ENCODE measurements around the gene HOXC6. TPM values are rescaled to one million over a fixed set of nuclear protein-coding genes. Genes with fewer than 3 reads are reported as not detected.

The HOXC6 gene
- polyA plus RNA-seq, 1 experiment = 0.02 TPM

DNA sequence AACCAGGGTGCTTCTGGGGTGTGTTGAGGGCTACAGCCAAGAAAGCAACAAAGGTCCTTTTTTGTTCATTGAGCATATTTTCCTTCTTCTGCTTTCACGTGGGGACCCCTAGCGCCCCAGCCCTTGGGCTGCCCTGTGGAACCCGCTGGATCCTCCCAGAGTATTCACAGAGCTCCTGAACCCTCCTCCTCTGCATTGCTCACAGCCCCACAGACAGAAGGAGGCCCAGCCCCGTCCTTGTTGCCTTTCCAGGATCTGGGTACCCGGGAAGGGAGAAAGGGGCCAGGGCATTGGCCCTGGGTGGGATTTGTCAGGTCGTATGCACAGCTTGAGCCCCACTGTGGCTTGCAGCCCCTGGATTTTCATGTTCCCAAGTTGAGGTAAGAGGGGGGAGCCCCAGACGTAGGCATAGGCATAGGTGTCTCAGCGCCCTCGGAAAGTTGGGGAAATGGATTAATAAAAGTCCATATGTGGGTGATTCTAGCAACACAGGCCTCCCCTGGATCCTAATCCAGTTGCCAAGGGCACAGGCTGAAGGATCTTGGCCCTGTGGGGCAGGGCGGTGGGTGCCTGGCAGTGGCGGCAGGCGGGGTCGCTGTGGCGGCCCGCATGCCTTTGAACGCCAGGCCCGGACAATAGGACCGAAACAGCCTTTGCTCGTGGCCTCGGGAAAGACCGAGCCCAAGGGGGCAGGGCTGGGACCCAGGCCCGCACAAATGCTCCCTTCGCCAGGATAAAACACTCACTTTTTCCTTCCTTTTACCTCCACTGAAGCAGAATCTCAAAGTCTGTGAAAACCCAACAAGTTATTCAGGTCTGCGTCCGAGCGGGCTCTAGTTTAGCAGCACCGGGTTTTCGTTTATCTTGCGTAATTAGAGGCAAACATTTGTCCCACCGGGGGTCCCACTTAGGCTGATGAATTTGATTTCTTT is 46.3 kb upstream of the HOXC6 start:
- peaks cover 22% of the 10 kb centered on the region for H3K9me3 ChIP-seq (ENCODE audit: control insufficient read depth, insufficient read depth, low read length)
- no peak overlapping the region for H3K4me3 ChIP-seq (ENCODE audit: low read depth, low read length)
- CTCF ChIA-PET = no interaction called here
- no peak for DNase-seq (ENCODE audit: low read depth, low spot score)
- TF ChIP-seq, protein P1, sequence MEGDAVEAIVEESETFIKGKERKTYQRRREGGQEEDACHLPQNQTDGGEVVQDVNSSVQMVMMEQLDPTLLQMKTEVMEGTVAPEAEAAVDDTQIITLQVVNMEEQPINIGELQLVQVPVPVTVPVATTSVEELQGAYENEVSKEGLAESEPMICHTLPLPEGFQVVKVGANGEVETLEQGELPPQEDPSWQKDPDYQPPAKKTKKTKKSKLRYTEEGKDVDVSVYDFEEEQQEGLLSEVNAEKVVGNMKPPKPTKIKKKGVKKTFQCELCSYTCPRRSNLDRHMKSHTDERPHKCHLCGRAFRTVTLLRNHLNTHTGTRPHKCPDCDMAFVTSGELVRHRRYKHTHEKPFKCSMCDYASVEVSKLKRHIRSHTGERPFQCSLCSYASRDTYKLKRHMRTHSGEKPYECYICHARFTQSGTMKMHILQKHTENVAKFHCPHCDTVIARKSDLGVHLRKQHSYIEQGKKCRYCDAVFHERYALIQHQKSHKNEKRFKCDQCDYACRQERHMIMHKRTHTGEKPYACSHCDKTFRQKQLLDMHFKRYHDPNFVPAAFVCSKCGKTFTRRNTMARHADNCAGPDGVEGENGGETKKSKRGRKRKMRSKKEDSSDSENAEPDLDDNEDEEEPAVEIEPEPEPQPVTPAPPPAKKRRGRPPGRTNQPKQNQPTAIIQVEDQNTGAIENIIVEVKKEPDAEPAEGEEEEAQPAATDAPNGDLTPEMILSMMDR (IDR thresholded peaks at IDR 0.05; ENCODE audit: low read depth, low read length) = no peak
- POLR2A ChIA-PET = no interaction called here
- H3K27me3 ChIP-seq (ENCODE audit: control insufficient read depth, insufficient read depth, low read length) = peaks cover 92% of the 10 kb centered on the region
- H3K27ac ChIP-seq (ENCODE audit: low read depth, low read length) = no peak overlapping the region

DNA sequence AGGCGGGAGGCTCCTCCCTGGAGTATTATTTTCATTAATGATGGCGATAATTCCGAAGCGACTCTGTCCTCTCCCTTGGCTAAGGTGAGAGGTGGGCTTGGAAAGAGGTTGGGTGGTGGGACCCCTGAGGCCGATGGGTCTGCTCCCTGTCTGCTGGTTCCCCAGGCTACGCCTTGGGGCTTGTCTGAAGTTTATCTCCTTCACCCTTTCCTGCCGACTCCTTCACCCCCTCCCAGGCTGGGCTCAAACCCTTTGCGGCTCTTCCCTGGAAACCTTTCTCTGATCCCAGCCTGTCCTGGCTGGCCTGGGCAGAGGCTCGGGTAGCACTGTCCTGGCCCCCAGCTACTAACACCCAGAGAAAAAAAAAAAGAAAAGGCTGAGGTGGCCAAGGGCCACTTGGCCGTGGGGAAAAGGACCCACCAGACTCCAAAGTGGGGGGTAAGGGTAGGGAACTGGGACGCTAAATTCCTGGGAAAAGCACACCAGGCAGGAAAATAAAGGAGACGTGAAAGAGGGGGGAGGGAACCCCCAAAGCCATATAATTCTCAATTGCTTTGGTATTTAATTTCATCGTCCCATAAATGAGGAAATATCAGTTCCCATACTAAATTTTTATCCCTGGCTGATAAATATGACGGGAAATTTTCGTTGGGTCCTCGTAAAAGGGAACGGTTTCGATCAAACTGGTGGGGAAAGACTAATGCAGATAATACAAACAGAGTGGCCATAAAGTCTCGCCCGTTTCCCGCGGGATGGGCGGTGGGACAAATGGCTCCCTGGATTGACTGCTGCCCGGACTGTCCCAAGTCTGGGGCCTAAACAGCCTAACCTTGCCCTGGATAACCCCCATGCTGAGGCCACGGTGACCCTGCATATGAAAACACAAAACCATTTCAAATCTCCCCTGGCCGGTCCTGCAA is 45.3 kb upstream of the HOXC6 start:
- POLR2A ChIA-PET = no interaction called here
- Histone ChIP-seq H3K9me3 (ENCODE audit: control insufficient read depth, insufficient read depth, low read length) (peaks cover 22% of the 10 kb centered on the region), H3K27ac (ENCODE audit: low read depth, low read length) (no peak overlapping the region), H3K27me3 (ENCODE audit: control insufficient read depth, insufficient read depth, low read length) (peaks cover 93% of the 10 kb centered on the region), H3K4me3 (ENCODE audit: low read depth, low read length) (no peak overlapping the region)
- TF ChIP-seq, protein P1 (IDR thresholded peaks at IDR 0.05; ENCODE audit: low read depth, low read length) = no peak
- no peak for DNase-seq (ENCODE audit: low read depth, low spot score)
- CTCF ChIA-PET = no interaction called here

DNA sequence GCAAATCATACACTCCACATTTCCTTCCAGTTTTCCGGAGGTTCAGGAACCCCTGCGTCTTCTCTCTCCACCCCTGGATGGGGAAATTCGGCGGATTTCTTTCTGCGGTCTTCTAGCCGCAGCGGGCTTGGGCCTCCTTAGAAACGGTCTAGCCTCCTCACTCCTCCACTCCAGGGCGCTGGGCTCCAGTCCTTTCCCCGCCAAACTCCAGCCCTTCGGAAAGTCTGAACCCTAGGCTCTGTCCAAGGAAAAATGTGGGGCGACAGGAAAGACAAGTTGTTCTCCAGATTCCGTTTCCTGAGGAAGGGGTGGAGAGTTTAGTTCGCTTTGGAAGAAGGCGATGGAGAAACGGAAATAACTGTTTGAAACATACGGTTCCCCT is 44.7 kb upstream of the HOXC6 start:
- Histone ChIP-seq H3K9me3 (ENCODE audit: control insufficient read depth, insufficient read depth, low read length) (peaks cover 22% of the 10 kb centered on the region), H3K27ac (ENCODE audit: low read depth, low read length) (no peak overlapping the region), H3K27me3 (ENCODE audit: control insufficient read depth, insufficient read depth, low read length) (peaks cover 94% of the 10 kb centered on the region), H3K4me3 (ENCODE audit: low read depth, low read length) (no peak overlapping the region)
- ChIA-PET POLR2A (no interaction called here), CTCF (no interaction called here)
- TF ChIP-seq, protein P1 (IDR thresholded peaks at IDR 0.05; ENCODE audit: low read depth, low read length) = no peak
- DNase-seq (ENCODE audit: low read depth, low spot score) = no peak

DNA sequence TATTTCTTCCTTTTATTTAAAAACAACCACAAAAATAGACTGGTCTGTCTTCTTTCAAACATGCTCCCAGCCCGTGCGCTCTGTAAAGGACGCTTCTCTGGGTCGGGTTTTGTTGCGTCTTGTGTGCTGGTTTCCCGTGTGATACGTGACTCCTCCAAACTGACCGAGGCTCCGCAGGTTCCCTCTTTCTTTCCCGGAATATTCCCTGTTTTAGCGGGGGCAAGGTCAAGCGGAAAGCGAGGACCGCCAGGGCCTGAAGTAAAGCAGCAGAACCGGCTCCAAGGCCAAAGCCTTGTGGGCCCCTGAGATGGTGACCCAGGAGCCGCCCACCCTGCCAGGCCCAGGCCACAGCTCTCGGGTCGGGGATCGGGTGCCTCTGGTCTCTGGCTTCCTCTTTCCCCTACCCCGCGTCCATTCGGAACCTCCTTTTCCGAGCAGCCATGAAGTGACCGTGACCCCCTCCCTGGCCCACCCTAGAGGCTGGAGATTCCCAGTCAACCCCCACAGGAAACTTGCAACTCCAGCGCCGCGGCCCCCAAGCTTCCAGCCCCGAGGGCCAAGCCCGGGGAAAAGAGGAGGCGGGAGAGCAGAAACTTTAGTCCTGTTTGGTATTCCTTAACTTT is 44.2 kb upstream of the HOXC6 start:
- Histone ChIP-seq H3K4me3 (ENCODE audit: low read depth, low read length) (no peak overlapping the region), H3K27ac (ENCODE audit: low read depth, low read length) (no peak overlapping the region), H3K27me3 (ENCODE audit: control insufficient read depth, insufficient read depth, low read length) (peaks cover 94% of the 10 kb centered on the region), H3K9me3 (ENCODE audit: control insufficient read depth, insufficient read depth, low read length) (peaks cover 22% of the 10 kb centered on the region)
- ChIA-PET POLR2A (no interaction called here), CTCF (no interaction called here)
- DNase-seq (ENCODE audit: low read depth, low spot score) = no peak
- TF ChIP-seq, protein P1 (IDR thresholded peaks at IDR 0.05; ENCODE audit: low read depth, low read length) = no peak

Measured in AG04450 (cell line).